ENCODE measurements around the gene NENF.

NENF gene

GRCh38 chr1:212482006-212482636 is 49.4 kb downstream of the NENF start:
- DNase-seq (ENCODE audit: low spot score) = no peak

- no peak for DNase-seq (ENCODE audit: low spot score)
Measured at GRCh38 chr1:212482637-212483441, 50.1 kb downstream of the NENF start.

DNA sequence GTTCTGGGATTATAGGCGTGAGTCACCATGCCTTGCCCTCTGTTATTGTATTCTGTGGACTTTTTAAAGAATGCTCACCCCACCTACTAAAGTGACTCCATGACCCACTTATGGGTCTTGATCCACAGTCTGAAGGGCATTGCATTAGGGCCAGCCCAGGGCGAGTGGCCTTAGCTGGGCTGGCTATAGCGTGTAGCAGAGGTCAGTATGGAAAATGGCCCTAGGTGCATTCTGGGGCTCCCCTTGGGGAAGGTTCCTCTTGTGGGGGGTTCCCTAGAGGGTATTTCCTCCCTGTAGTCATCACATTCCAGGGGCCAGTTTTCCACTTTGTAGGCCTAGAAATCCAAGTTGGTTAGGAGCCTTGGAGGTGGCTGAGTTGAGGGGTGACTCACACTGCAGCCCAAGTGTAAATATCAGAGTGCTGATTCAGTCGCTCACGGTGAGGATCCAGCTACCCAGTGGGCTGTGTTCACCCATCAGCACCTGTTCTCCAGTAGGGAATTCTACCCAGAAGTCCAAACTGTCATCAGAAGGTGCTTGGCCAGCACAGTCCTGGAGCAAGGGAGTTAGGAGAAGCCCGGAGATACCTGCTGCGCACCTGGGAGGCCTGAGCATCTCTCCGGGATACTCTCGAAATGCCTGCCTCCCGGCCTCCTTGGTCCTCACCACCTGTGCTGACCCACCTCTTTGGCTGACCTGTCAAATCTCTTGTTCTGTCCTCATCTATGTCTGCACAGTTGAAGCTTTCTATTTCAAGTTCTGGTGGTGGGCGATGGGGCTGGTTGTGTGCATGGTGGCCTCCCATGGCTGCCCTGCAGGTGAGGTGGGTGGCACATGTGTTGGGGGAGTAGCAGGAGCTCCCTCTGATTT is 52.2 kb downstream of the NENF start:
- no peak for DNase-seq (ENCODE audit: low spot score)

- no peak for DNase-seq (ENCODE audit: low spot score)
Measured at GRCh38 chr1:212485571-212485912, 52.8 kb downstream of the NENF start.

DNA sequence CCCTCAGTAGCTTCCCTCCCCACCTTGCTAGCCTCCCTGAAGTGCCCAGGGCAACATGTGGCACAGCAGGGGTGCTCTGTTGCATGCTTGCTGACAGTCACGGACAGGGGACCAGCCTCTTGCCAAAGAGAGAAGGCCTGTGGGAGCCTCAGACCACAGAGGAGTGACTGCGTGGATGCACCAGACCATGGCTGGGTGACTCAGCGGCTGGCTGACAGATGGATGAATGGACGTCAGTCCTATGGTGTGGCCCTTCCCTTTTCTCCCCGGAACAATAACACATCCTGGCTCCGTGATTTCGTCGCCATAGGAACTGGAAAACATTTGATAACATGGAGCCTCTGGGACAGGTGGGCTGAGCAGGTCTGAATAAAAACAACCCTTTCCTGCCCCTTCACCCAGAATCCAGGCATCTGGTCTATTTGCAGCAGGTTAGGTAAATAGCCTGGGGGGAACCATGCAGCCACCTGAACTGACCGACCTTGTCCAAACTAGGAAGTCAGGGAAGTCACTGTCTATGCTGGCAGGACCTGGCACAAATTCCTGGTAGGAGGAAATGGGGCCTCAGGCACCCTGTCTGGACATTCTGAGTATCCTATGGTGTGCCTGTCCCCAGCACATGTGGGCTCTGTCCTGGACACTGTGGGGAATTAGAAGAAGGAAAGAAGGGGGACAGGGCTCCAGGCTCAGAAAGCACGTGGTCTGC is 53.3 kb downstream of the NENF start:
- DNase-seq (ENCODE audit: low spot score) = no peak

GRCh38 chr1:212486619-212486975 is 53.9 kb downstream of the NENF start:
- no peak for DNase-seq (ENCODE audit: low spot score)

DNA sequence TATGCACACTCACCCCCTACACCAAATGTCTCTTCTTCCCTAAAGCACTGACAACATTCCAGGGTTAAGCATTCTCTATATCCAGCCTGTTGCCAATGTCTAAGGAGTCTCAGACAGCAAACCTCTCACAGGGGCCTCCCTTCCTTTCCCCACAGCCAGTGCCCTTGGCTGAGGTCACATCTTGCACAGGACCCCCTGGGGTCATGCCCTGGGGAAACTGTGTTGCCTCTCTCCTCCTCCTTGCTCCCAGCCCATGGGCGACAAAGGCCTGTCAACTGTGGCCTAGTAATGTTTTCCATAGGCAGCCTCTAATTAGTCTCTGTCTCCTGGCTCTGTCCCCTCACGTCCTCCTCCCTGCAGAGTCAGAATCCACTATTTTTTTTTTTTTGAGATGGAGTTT is 54.6 kb downstream of the NENF start:
- DNase-seq (ENCODE audit: low spot score) = no peak

DNA sequence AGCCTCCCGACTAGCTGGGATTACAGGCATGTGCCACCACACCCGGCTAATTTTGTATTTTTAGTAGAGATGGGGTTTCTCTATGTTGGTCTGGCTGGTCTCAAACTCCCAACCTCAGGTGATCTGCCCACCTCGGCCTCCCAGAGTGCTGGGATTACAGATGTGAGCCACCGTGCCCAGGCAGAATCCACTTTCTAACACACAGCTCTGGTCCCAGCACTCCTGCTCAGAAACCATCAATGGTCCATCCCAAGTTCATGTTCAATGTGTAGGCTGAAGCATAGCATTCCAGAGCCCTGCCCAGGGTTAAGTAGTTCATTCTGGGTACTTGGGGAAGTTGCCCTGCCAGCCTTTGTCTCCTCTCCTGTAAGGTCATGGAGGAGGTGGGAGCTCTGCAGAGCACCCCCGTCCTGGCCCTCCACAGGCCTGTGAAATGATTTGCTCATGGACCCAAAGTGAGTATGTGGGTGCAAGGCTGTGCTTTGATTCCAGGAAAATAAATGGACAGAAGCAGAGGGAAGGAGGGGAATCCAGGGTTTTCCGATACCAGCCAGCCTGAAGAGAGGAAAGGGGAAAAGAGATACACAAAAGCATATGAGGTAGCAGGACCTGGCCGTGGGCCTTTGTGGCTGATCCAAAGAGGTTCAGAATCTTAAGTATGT is 55.2 kb downstream of the NENF start:
- DNase-seq (ENCODE audit: low spot score) = no peak

- peak; percentile 12 for DNase-seq (ENCODE audit: low spot score)
Measured at GRCh38 chr1:212488436-212489283, 55.9 kb downstream of the NENF start.

DNA sequence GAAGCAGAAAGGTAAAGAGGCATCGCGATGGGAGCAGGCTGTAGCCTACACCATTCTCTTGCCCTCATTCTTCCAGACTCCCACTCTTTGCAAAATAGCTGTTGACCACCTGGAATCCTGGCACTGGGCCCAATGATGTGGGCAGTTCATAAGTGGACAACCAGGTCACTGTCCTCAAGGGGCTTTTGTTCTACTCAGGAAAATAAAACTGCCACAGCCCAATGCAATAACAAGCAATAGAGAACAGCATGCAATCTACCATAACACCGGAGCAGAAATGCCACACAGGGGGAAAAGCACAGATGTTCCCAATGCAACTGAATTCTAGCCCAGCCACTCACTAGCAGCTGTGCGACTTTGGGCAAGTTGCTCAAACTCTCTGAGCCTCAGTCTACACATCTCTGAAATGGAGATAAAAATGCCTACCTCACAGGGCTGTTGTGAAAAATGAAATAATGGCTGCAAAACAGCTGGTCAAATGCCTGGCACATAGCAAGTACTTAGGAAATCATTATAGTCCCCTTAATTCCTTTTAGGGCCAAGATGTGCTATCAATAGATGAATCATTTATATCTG is 56.7 kb downstream of the NENF start:
- no peak for DNase-seq (ENCODE audit: low spot score)

DNA sequence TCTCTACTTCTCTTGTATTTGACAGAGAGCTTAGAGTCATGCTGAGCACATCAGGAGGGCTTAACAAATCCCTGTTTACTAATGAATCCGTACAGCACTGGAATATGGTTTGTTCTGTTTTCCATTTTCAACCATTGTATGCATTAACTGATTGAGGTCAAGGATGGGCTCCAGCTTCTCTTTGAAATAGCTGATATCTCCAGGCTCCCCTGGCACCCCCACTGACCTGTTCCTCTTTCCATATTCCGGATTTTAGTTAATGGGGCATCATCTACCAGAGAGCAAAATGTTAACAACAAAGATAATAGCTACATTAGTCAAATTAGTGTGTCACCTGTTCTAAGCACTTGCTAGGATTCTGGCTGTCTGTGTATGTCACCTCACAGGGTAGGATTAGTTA is 57.6 kb downstream of the NENF start:
- no peak for DNase-seq (ENCODE audit: low spot score)

DNA sequence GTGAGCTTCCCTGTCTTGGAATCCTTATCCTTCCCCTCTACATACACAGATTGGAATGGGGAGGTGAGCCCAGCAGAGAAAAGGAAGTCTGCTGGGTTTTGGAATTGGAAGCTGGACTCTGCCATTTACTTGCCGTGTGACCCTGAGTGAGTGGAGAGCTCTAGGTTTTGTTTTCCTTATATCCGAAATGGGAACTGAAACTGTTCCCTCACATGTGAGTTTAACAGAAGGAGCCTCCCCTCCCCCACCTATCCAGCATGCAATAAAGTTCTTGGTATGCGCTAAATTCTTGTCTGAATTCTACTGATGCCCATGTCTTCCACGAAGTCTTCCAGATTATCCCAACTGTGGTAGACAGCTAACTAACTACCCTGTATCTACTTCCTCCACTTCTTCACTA is 58.7 kb downstream of the NENF start:
- no peak for DNase-seq (ENCODE audit: low spot score)

Data from cerebellar cortex (tissue), 1 donor.